Thymus (tissue), 14 donors: ENCODE data around the gene PNKD. TPM values are rescaled to one million over a fixed set of nuclear protein-coding genes. Genes with fewer than 3 reads are reported as not detected.

Source experiments
- DNase-seq, 9 donors: peaks; one replicate each; pipeline ENCODE4 v3.0.0-alpha.2; 2013; ENCODE audit warnings: low spot score in 9 of 9, low read depth in 6 of 9, missing footprints in 1 of 9
- H3K27ac ChIP-seq, 2 donors: one replicate each; pipeline ENCODE4 v1.5.1; 2013; ENCODE audit warnings: control low read depth in 1 of 2, low read depth in 1 of 2, low read length in 1 of 2, mild to moderate bottlenecking in 1 of 2, moderate library complexity in 1 of 2
- H3K27me3 ChIP-seq, 2 donors: one replicate each; pipeline ENCODE4 v1.5.1; 2013; ENCODE audit warnings: low read length in 1 of 2; ENCODE audit not compliant: control insufficient read depth in 2 of 2, insufficient read depth in 1 of 2
- H3K36me3 ChIP-seq, 2 donors: one replicate each; pipeline ENCODE4 v1.5.1; 2013; ENCODE audit warnings: low read length in 1 of 2, mild to moderate bottlenecking in 1 of 2, moderate library complexity in 1 of 2; ENCODE audit not compliant: control insufficient read depth in 2 of 2, insufficient read depth in 2 of 2
- H3K4me1 ChIP-seq, 2 donors: one replicate each; pipeline ENCODE4 v1.5.1; 2013; ENCODE audit warnings: low read length in 2 of 2; ENCODE audit not compliant: control insufficient read depth in 2 of 2, insufficient read depth in 2 of 2
- H3K4me3 ChIP-seq, 2 donors: one replicate each; pipeline ENCODE4 v1.5.1; 2013; ENCODE audit warnings: low read length in 2 of 2, control low read depth in 1 of 2, mild to moderate bottlenecking in 1 of 2
- H3K9me3 ChIP-seq, 2 donors: one replicate each; pipeline ENCODE4 v1.5.1; 2013; ENCODE audit warnings: low read length in 1 of 2, mild to moderate bottlenecking in 1 of 2; ENCODE audit not compliant: control insufficient read depth in 2 of 2, insufficient read depth in 1 of 2
- WGBS: extraction: QIAGEN DNeasy Blood & Tissue Kit; methylation state at CpG from one replicate; pipeline ENCODE4 v1.1.7; 2013; 5-methylcytosine and 5-hydroxymethylcytosine counted together
- long read RNA-seq, 10 donors: transcript quantifications; one replicate each; lab custom pipeline, GENCODE V29; 2026
- polyA plus RNA-seq: library from polyadenylated mRNA; stranded (reverse); fragments of 200-250 nt; gene quantifications from one replicate; pipeline ENCODE4 v1.2.3, GENCODE V29; 2013
- total RNA-seq: library from RNA; stranded (reverse); fragments of 120-200 nt; gene quantifications from one replicate; pipeline ENCODE4 v1.2.4, GENCODE V29; 2013
- donor health status: healthy.

The PNKD gene
- total RNA-seq (61.9 TPM), polyA plus RNA-seq (76.1 TPM)
- long read RNA-seq, donor 1, transcript PNKD-201 (3 exons, 758 nt) = major isoform, 13 of 15 reads
- long read RNA-seq, donor 1, partial matches to known transcripts = 0 of 15 reads
- long read RNA-seq, donor 1, other reads (novel, unspliced or antisense) = 0 of 15 reads
- long read RNA-seq, donor 2, transcript PNKD-201 (3 exons, 758 nt) = major isoform, 159 of 218 reads
- long read RNA-seq, donor 2, transcript PNKD-205 (2 exons, 1,372 nt) = minor isoform, 18 of 218 reads
- long read RNA-seq, donor 2, partial matches to known transcripts = 5 of 218 reads
- long read RNA-seq, donor 2, other reads (novel, unspliced or antisense) = 35 of 218 reads
- long read RNA-seq, donor 3, transcript PNKD-205 (2 exons, 1,372 nt) = minor isoform, 23 of 165 reads
- long read RNA-seq, donor 3, transcript PNKD-201 (3 exons, 758 nt) = major isoform, 128 of 165 reads
- long read RNA-seq, donor 3, partial matches to known transcripts = 11 of 165 reads
- long read RNA-seq, donor 3, other reads (novel, unspliced or antisense) = 0 of 165 reads
- long read RNA-seq, donor 4, transcript PNKD-201 (3 exons, 758 nt) = major isoform, 32 of 52 reads
- long read RNA-seq, donor 4, transcript PNKD-205 (2 exons, 1,372 nt) = minor isoform, 9 of 52 reads
- long read RNA-seq, donor 4, transcript PNKD-202 (9 exons, 2,991 nt) = minor isoform, 5 of 52 reads
- long read RNA-seq, donor 4, partial matches to known transcripts = 6 of 52 reads
- long read RNA-seq, donor 4, other reads (novel, unspliced or antisense) = 0 of 52 reads
- long read RNA-seq, donor 5, transcript PNKD-205 (2 exons, 1,372 nt) = minor isoform, 11 of 184 reads
- long read RNA-seq, donor 5, transcript PNKD-201 (3 exons, 758 nt) = major isoform, 146 of 184 reads
- long read RNA-seq, donor 5, partial matches to known transcripts = 25 of 184 reads
- long read RNA-seq, donor 5, other reads (novel, unspliced or antisense) = 0 of 184 reads
- long read RNA-seq, donor 6, transcript PNKD-201 (3 exons, 758 nt) = major isoform, 80 of 89 reads
- long read RNA-seq, donor 6, transcript PNKD-205 (2 exons, 1,372 nt) = minor isoform, 7 of 89 reads
- long read RNA-seq, donor 6, partial matches to known transcripts = 0 of 89 reads
- long read RNA-seq, donor 6, other reads (novel, unspliced or antisense) = 0 of 89 reads
- long read RNA-seq, donor 7, transcript PNKD-201 (3 exons, 758 nt) = major isoform, 76 of 93 reads
- long read RNA-seq, donor 7, transcript PNKD-205 (2 exons, 1,372 nt) = minor isoform, 6 of 93 reads
- long read RNA-seq, donor 7, partial matches to known transcripts = 10 of 93 reads
- long read RNA-seq, donor 7, other reads (novel, unspliced or antisense) = 0 of 93 reads
- long read RNA-seq, donor 8, transcript PNKD-201 (3 exons, 758 nt) = major isoform, 27 of 28 reads
- long read RNA-seq, donor 8, partial matches to known transcripts = 0 of 28 reads
- long read RNA-seq, donor 8, other reads (novel, unspliced or antisense) = 0 of 28 reads
- long read RNA-seq, donor 9, transcript PNKD-201 (3 exons, 758 nt) = major isoform, 50 of 63 reads
- long read RNA-seq, donor 9, partial matches to known transcripts = 0 of 63 reads
- long read RNA-seq, donor 9, other reads (novel, unspliced or antisense) = 9 of 63 reads
- long read RNA-seq, donor 10, transcript PNKD-201 (3 exons, 758 nt) = major isoform, 69 of 77 reads
- long read RNA-seq, donor 10, partial matches to known transcripts = 5 of 77 reads
- long read RNA-seq, donor 10, other reads (novel, unspliced or antisense) = 0 of 77 reads

DNA sequence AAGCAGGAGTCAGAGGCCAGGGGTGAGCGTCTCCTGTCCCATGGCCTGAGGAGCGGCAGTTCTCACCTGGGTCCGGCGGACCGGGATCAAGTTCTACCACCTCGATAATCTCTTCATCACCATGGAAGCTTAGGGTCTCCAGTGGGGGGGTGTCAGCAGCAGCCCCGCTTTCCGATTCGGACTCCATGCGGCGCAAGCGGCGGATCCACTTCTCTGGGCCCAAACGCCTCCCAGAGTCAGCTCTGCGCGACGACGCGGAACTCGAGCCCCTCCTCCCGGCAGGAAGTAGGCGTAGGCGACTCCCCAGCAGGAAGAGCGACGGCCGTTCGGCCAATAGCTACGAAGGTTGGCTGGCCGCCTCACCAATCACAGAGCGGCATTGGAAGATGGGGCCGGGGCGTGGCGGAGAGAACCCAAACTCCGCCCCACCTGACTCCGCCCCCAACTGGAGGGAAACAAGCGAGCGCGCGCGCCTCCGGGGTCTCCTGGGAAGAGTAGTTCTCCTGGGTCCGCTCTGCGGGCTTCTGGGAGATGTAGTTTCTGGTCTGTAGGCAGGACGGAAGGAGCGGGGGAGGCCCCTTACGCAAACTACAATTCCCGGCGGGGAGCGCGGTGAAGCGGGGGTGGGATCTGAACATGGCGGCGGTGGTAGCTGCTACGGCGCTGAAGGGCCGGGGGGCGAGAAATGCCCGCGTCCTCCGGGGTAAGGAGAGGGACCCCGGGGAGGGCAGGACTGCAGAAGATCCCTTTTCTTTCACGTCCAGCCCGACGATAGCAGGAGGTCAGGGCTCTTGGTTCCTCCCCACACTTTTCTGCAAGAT, at the start of gene PNKD, which contains the start of gene AAMP:
TSS of gene PNKD (plus strand) at position 620 of the 821 bp plus-strand sequence. CDS start at position 637, 17 bp downstream.
TSS of gene AAMP (minus strand) at position 238 of the 821 bp plus-strand sequence. CDS start at position 187, 51 bp downstream.
- Histone ChIP-seq H3K27ac (peak within 1 kb of the TSS; percentile 64 to 74), H3K27me3 (no peaks in the 10 kb centered on the region), H3K36me3 (peaks cover 43 to 45% of the 10 kb centered on the region in 2 donors), H3K4me1 (peaks cover 14 to 30% of the 10 kb centered on the region in 2 donors), H3K4me3 (peak within 1 kb of the TSS; percentile 86 to 93), H3K9me3 (peaks cover 0 to 7% of the 10 kb centered on the region in 2 donors)
- DNase-seq = peak; percentile 97 to 100 (median 100)
- under 1% methylated on average over 64 of the region's 64 CpGs for WGBS

- H3K27ac ChIP-seq = no peak overlapping the region
- peaks cover 25 to 48% of the 10 kb centered on the region in 2 donors for H3K4me1 ChIP-seq
- H3K36me3 ChIP-seq = peaks cover 8 to 41% of the 10 kb centered on the region in 2 donors
- 58% methylated on average over 5 of the region's 5 CpGs for WGBS
- H3K9me3 ChIP-seq = peaks cover 0 to 3% of the 10 kb centered on the region in 2 donors
- no peaks in the 10 kb centered on the region for H3K27me3 ChIP-seq
- H3K4me3 ChIP-seq = no peak overlapping the region
- DNase-seq = no peak
These were observed 49.3 kb upstream of the PNKD start for GRCh38 chr2:218221000-218221399.

DNA sequence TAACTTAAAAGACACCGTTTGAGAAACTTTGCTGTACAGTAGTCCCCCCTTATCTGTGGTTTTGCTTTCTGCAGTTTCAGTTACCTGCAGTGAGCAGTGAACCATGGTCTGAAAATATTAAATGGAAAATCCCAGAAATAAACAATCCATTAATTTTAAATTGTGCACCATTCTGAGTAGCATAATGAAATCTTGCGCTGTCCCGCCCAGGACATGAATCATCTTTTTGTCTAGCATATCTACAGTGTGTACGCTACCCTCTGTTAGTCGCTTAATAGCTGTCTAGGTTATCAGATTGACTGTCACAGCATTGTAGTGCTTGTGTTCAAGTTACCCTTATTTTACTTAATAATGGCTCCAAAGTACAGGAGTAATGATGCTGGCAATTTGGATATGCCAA, 47.3 kb upstream of the PNKD start:
- 76% methylated on average over 5 of the region's 5 CpGs for WGBS
- Histone ChIP-seq H3K4me3 (no peak overlapping the region), H3K36me3 (peaks cover 19 to 53% of the 10 kb centered on the region in 2 donors), H3K4me1 (peaks cover 25 to 40% of the 10 kb centered on the region in 2 donors), H3K9me3 (no peaks in the 10 kb centered on the region), H3K27ac (no peak overlapping the region), H3K27me3 (no peaks in the 10 kb centered on the region)
- DNase-seq = no peak

GRCh38 chr2:218224186-218224585, 46.1 kb upstream of the PNKD start:
- DNase-seq = no peak
- Histone ChIP-seq H3K36me3 (peaks cover 22 to 60% of the 10 kb centered on the region in 2 donors), H3K27me3 (no peaks in the 10 kb centered on the region), H3K4me3 (no peak overlapping the region), H3K4me1 (peaks cover 18 to 38% of the 10 kb centered on the region in 2 donors), H3K27ac (no peak overlapping the region), H3K9me3 (no peaks in the 10 kb centered on the region)
- 88% methylated on average over 1 of the region's 1 CpG for WGBS

- WGBS = 96% methylated on average over 3 of the region's 3 CpGs
- peaks cover 8 to 30% of the 10 kb centered on the region in 2 donors for H3K4me1 ChIP-seq
- H3K4me3 ChIP-seq = no peak overlapping the region
- DNase-seq = no peak
- no peak overlapping the region for H3K27ac ChIP-seq
- no peaks in the 10 kb centered on the region for H3K9me3 ChIP-seq
- H3K36me3 ChIP-seq = peaks cover 44 to 66% of the 10 kb centered on the region in 2 donors
- H3K27me3 ChIP-seq = no peaks in the 10 kb centered on the region
These were observed 43.4 kb upstream of the PNKD start for GRCh38 chr2:218226903-218227302.

GRCh38 chr2:218228366-218229090, 41.8 kb upstream of the PNKD start:
- Histone ChIP-seq H3K4me1 (peaks cover 5 to 20% of the 10 kb centered on the region in 2 donors), H3K27ac (peak overlapping the region; percentile 66 to 81), H3K4me3 (no peak overlapping the region), H3K36me3 (peaks cover 55 to 82% of the 10 kb centered on the region in 2 donors), H3K9me3 (no peaks in the 10 kb centered on the region), H3K27me3 (no peaks in the 10 kb centered on the region)
- WGBS = 96% methylated on average over 6 of the region's 6 CpGs
- DNase-seq = no peak

DNA sequence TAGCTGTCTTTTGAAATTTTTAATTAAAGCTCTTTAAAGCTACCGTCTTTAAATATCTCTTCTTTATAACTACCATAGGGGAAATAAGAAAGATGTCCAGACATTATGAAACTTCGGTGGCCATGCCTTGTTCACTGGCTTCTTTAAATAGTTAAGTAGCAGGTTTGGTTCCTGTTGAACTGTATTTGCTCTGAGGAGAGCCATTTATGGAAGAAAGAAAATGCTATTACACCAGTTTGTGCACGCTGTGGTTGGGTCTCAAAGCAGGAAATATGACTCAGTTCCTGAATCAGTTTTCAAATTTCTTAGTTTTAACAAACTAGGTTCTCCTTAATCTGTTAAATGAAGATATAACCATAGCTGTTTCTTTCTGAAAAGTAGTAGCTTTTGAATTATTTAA, 41.1 kb upstream of the PNKD start:
- Histone ChIP-seq H3K36me3 (peaks cover 55 to 80% of the 10 kb centered on the region in 2 donors), H3K27me3 (no peaks in the 10 kb centered on the region), H3K4me1 (peaks cover 5 to 17% of the 10 kb centered on the region in 2 donors), H3K4me3 (no peak overlapping the region), H3K9me3 (no peaks in the 10 kb centered on the region), H3K27ac (peak overlapping the region in 1 of 2 donors; percentile 81)
- WGBS = 9% methylated on average over 3 of the region's 3 CpGs
- DNase-seq = peak in 3 of 9 donors; percentile 34 to 68 (median 35)
